Measurements from ENCODE around the gene LENEP.

- TF ChIP-seq POLR2A (IDR thresholded peaks at IDR 0.05) (no peak), CTCF (IDR thresholded peaks at IDR 0.05) (no peak), POLR2AphosphoS5 (IDR thresholded peaks at IDR 0.05) (no peak)
These were observed 34.0 kb upstream of the LENEP start for GRCh38 chr1:154959426-154959780.
